IPS DF 6.9 (cell line): ENCODE results near the gene RNF115.

ENCODE experiments used
- DNase-seq: peaks from one replicate; pipeline ENCODE4 v3.0.0-alpha.2; 2013; ENCODE audit warnings: low read depth, low spot score
- H3K27ac ChIP-seq: one replicate; pipeline ENCODE4 v1.5.1; 2013; ENCODE audit warnings: low read length, control low read depth
- H3K27me3 ChIP-seq: 2 replicates; pipeline ENCODE4 v1.6.1; 2013; ENCODE audit warnings: mild to moderate bottlenecking, low read length; ENCODE audit not compliant: control insufficient read depth, insufficient read depth
- H3K36me3 ChIP-seq: 2 replicates; pipeline ENCODE4 v1.6.1; 2013; ENCODE audit warnings: low read length; ENCODE audit not compliant: control insufficient read depth, insufficient read depth
- H3K4me1 ChIP-seq: 2 replicates; pipeline ENCODE4 v1.6.1; 2013; ENCODE audit warnings: low read length; ENCODE audit not compliant: control insufficient read depth, insufficient read depth
- H3K4me3 ChIP-seq: 2 replicates; pipeline ENCODE4 v1.5.1; 2013; ENCODE audit warnings: mild to moderate bottlenecking, low read length
- H3K9me3 ChIP-seq: 2 replicates; pipeline ENCODE4 v1.6.1; 2013; ENCODE audit warnings: low read length, inconsistent platforms; ENCODE audit not compliant: control insufficient read depth, insufficient read depth
- WGBS: extraction: QIAGEN DNeasy Blood & Tissue Kit; methylation state at CpG from one replicate; pipeline ENCODE4 v1.1.7; 2013; ENCODE audit warnings: mixed read lengths, missing lambda C conversion rate; ENCODE audit not compliant: insufficient read length, insufficient coverage; 5-methylcytosine and 5-hydroxymethylcytosine counted together

RNF115 gene

DNA sequence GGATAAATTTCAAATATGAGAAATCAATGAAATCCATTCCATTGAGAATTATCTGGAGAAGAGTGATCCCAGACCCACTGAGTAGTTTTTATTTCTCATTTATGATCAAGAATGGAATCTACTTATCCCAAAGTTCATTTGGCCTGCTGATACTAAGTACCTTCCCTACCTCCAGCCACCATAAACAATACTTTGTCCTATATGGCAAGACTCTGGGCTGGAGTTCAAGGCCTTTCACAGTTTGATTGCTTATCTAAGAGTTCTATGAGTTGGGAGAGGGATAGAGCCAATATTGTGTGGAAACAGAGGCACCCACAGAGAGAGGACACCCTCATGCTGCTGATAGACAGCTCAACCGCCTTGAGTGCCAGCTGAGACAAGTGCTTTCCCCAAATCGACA lies 121.8 kb downstream of the RNF115 start:
- no peaks in the 10 kb centered on the region for H3K36me3 ChIP-seq
- H3K4me1 ChIP-seq: no peaks in the 10 kb centered on the region
- no peaks in the 10 kb centered on the region for H3K9me3 ChIP-seq
- DNase-seq: no peak
- H3K27me3 ChIP-seq: 0 out of 2 replicates have a peak, but pooled peaks cover 2% of the 10 kb centered on the region
- H3K27ac ChIP-seq: no peak overlapping the region
- WGBS: no CpG with 5 or more reads among the region's 2 CpGs
- no peak overlapping the region for H3K4me3 ChIP-seq

DNA sequence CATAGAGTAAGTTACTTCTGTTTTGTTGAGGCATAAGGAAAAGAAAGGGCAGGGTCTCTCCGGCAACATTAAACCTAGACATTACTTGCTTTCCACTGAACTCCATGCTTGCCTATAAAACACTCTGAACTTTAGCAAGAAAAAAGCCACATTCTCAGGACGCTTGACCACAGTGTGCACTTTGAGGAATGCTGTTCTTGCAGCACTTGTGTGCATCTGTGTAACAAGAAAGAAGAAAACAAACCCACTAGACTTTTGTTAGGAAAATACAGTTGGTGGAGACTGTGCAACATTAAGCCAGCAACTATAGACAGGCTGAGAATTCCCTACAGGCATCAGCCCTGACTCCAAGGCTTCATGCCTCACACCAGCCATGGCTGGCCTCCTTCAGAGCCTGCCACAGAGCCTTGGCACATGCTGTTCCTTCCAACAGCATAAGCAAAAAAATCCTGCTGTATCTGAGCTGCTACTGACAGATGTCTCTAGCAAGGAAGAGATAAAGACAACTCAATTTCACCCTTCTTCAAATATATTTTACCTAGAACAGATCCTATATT lies 122.5 kb downstream of the RNF115 start:
- WGBS: no CpG with 5 or more reads among the region's 2 CpGs
- Histone ChIP-seq H3K36me3 (no peaks in the 10 kb centered on the region), H3K4me3 (no peak overlapping the region), H3K27ac (no peak overlapping the region), H3K9me3 (no peaks in the 10 kb centered on the region), H3K27me3 (0 out of 2 replicates have a peak, but pooled peaks cover 2% of the 10 kb centered on the region), H3K4me1 (no peaks in the 10 kb centered on the region)
- no peak for DNase-seq

DNA sequence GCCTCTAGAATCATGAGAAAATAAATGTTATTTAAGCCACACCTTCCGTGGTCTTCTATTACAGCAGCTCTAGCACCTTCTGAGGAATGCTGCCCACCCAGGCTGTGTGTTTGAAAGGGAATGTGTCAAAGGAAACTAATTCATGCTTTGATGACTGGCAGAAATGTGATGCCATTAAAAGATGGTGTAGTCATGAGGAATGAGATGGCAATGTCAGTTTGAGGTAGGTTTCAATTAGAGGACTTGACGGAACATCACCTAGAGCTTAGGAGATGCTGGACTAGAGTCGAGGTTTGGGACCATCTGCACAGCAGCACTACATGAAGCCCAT lies 127.3 kb downstream of the RNF115 start:
- no peak for DNase-seq
- Histone ChIP-seq H3K27me3 (0 out of 2 replicates have a peak, but pooled peaks cover 2% of the 10 kb centered on the region), H3K9me3 (no peaks in the 10 kb centered on the region), H3K36me3 (no peaks in the 10 kb centered on the region), H3K27ac (no peak overlapping the region), H3K4me1 (no peaks in the 10 kb centered on the region), H3K4me3 (no peak overlapping the region)
- no CpG with 5 or more reads among the region's 3 CpGs for WGBS

DNA sequence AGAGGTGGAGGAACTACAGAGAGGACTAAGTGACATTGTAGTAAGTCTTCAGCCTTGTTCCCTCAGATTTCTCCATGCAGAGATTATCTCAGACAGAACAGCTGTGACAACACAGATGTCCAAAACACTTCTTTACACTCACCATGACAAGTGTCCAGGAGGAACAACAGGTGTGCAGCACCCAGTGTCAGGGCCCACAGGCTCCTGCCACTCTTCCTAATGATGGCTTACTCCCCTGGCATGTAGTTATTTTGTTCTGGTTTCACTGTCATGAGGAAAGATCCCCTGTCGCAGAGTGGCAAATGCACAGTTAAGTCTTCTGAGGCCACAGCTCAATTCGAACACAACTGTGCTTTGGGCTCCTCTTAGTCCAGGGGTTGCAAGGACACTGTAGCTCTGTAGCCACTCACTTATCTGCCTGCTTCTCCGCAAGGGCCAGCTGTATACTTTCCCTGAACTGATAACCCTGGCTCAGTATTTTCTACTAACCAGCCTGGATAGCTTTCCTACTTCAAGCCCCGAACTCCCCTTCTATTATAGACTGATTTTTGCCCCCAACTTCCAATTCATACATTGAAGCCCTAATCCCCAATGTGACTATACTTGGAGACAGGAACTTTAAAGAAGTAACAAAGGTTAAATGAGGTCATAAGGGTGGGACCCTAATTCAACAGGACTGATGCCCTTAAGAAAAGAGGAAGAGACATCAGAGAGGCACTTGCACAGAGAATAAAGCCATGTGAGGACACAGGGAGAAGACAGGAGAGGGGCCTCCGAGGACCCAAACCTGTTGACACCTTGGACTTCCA lies 127.9 kb downstream of the RNF115 start:
- no CpG with 5 or more reads among the region's 5 CpGs for WGBS
- no peak overlapping the region for H3K4me3 ChIP-seq
- no peaks in the 10 kb centered on the region for H3K4me1 ChIP-seq

DNA sequence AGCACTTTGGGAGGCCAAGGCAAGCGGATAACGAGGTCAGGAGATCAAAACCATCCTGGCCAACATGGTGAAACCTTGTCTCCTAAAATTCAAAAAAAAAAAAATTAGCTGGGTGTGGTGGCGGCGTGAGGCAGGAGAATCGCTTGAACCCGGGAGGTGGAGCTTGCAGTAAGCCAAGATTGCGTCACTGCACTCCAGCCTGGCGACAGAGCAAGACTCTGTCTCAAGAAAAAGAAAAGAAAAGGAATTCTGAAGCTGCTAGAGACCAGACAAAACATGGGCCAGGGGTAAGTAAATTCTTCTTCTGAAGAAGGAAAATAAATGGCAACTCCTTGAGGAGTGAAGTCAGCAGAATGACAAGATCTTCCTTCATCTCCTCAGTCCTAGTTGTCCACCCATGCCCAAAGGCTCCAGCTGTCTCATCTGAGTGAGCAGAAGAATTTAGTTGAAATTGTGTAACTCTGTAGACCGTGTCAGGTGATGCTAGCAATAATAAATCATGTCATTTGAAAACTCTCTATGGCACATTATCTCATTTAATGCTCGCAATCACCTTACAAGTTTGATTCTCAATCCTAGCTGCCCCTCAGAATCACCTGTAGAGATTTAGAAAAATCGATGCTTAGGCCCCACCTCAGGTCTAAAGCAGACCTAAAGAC lies 131.0 kb downstream of the RNF115 start:
- Histone ChIP-seq H3K36me3 (no peaks in the 10 kb centered on the region), H3K27ac (no peak overlapping the region), H3K9me3 (no peaks in the 10 kb centered on the region), H3K4me3 (no peak overlapping the region), H3K27me3 (no peaks in the 10 kb centered on the region), H3K4me1 (no peaks in the 10 kb centered on the region)
- no peak for DNase-seq
- no CpG with 5 or more reads among the region's 11 CpGs for WGBS

More for the DNA sequence above, 127.9 kb downstream of the RNF115 start:
- no peak for DNase-seq
- H3K36me3 ChIP-seq: no peaks in the 10 kb centered on the region
- no peak overlapping the region for H3K27ac ChIP-seq
- 0 out of 2 replicates have a peak, but pooled peaks cover 2% of the 10 kb centered on the region for H3K27me3 ChIP-seq
- no peaks in the 10 kb centered on the region for H3K9me3 ChIP-seq

DNA sequence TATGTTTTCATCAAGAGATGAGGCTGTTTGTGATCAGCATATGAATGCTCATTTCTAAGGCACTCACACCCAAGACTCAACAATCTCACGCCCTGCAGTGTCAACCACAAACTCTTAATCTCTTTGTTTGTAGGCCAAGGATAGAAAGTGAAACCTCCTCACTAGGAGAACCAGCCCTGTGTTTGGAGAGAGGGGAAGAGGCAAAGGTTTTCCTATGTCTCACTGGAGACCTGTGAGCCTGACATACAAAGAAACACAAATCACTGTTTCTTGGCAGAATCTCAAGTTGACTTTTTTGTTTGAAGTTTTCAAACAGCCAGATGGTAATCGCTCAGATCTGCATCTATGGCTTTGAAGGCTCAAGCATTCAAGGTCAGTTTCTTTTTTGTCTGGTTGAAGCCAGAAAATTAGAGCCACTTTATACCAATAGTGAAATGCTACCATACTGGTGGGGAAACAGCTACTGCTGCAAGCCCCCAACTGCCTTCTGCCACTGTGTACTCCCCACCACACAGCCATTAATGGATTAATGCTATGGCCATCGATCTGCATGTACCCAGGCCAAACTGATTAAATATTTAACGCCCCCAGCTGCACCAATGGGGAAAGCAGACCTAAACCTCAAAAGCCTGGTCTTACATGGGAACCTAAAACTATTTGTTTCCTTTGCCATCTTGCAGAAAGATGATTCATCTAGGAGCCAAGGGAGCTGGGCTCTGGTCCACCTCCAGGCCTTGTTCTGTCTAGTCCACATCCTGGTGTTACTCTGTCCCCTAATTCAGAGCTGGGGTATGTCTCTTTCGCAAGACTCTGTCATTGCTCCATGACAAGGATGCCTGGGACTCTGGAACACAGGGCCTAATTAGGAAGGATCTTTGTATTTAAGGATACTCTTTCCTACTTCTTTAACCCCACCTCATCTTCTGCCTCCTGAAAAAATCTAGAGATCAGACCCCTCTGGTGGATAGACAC lies 133.0 kb downstream of the RNF115 start:
- no peaks in the 10 kb centered on the region for H3K36me3 ChIP-seq
- no peaks in the 10 kb centered on the region for H3K27me3 ChIP-seq
- H3K27ac ChIP-seq: no peak overlapping the region
- no peaks in the 10 kb centered on the region for H3K9me3 ChIP-seq
- H3K4me3 ChIP-seq: no peak overlapping the region
- no CpG with 5 or more reads among the region's 5 CpGs for WGBS
- H3K4me1 ChIP-seq: no peaks in the 10 kb centered on the region
- DNase-seq: no peak

DNA sequence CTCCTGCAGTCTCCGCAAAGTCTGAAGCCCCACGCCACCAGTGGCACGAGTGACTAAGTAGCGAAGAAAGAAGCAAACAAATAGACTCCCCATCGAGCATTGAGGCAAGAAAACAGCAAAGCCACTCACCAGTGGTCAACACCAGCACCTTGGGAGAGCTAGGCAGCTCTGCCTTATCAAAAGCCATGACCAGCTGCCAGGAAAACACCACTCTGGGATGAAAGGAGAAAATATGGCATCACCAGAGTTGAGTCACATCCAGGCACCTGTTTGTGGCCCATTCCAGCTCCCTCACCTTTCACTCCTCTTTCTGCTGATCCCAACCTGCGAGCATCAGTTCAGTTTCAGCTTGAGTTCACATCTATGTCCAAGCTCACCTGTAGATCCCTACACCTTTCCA lies 134.0 kb downstream of the RNF115 start:
- Histone ChIP-seq H3K4me3 (no peak overlapping the region), H3K9me3 (no peaks in the 10 kb centered on the region), H3K36me3 (no peaks in the 10 kb centered on the region), H3K27me3 (no peaks in the 10 kb centered on the region), H3K4me1 (no peaks in the 10 kb centered on the region), H3K27ac (no peak overlapping the region)
- DNase-seq: no peak
- WGBS: no CpG with 5 or more reads among the region's 6 CpGs

DNA sequence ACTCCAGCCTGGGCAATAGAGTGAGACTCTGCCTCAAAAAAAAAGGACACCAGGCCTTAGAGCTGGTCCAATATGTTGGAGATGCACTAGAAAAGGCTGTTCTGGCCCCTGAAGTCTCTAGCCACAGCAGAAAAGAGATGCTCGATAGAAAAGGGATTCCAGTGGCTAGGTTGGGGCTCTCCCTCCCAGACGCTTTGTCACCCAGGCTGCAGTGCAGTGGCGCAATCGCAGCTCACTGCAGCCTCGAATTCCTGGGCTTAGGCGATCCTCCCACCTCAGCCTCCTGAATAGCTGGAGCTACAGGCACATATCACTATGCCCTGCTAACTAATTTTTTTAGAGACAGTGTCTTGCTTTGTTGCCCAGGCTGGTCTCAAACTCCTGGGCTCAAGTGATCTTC lies 135.0 kb downstream of the RNF115 start:
- Histone ChIP-seq H3K27ac (no peak overlapping the region), H3K9me3 (no peaks in the 10 kb centered on the region), H3K4me1 (no peaks in the 10 kb centered on the region), H3K4me3 (no peak overlapping the region), H3K36me3 (no peaks in the 10 kb centered on the region), H3K27me3 (no peaks in the 10 kb centered on the region)
- no CpG with 5 or more reads among the region's 6 CpGs for WGBS
- DNase-seq: no peak
